Hepatocyte (in vitro differentiated cells): ENCODE results near the gene ODC1.

ENCODE experiments used
- CTCF ChIP-seq: fragments of 200-600 bp; sonication (generic); IDR thresholded peaks from 2 replicates; pipeline ENCODE4 v1.5.1; 2016; ENCODE audit warnings: antibody characterized with exemption, mild to moderate bottlenecking; ENCODE audit not compliant: poor library complexity
- EZH2 ChIP-seq: fragments of 200-600 bp; sonication (generic); IDR thresholded peaks from 2 replicates; pipeline ENCODE4 v1.6.1; 2016; ENCODE audit warnings: antibody characterized with exemption, mild to moderate bottlenecking, borderline replicate concordance

- TF ChIP-seq CTCF (no peak), EZH2 (no peak)
Measured at GRCh38 chr2:10404324-10405143, 43.6 kb downstream of the ODC1 start.
